Stimulated activated CD4-positive, alpha-beta T cell treated with anti-CD3 and anti-CD28 coated beads, TNF-alpha, amount 100 ng/mL, for 4 hours (primary cell): Measurements from ENCODE around the gene RING1.

Experiments used
- DNase-seq, 3 experiments: peaks; one replicate each; pipeline ENCODE4 v3.0.0-alpha.2; 2020; ENCODE audit warnings: low read depth in 3 of 3

RING1 gene

GRCh38 chr6:33208091-33208967 lies at the start of gene RING1:
RING1 (plus strand) TSS chr6:33208500; CDS start chr6:33208823, 323 bp downstream.
- DNase-seq: peak; percentile 81 to 83 (median 82)

GRCh38 chr6:33160096-33160495 lies 48.2 kb upstream of the RING1 start:
- no peak for DNase-seq

- no peak for DNase-seq
Observed at GRCh38 chr6:33160728-33161344, 47.5 kb upstream of the RING1 start.

GRCh38 chr6:33161354-33162331 lies 46.7 kb upstream of the RING1 start:
- DNase-seq: peak; percentile 72 to 76 (median 73)

GRCh38 chr6:33163540-33163939 lies 44.8 kb upstream of the RING1 start:
- no peak for DNase-seq

- no peak for DNase-seq
Observed at GRCh38 chr6:33164176-33164575, 44.1 kb upstream of the RING1 start.

- DNase-seq: no peak
Observed at GRCh38 chr6:33164665-33165373, 43.5 kb upstream of the RING1 start.

GRCh38 chr6:33165581-33166258 lies 42.6 kb upstream of the RING1 start:
- no peak for DNase-seq

GRCh38 chr6:33166363-33166762 lies 41.9 kb upstream of the RING1 start:
- DNase-seq: no peak

GRCh38 chr6:33166811-33167210 lies 41.5 kb upstream of the RING1 start:
- no peak for DNase-seq

GRCh38 chr6:33167374-33168283 lies 40.7 kb upstream of the RING1 start:
- DNase-seq: no peak

GRCh38 chr6:33168284-33168601 lies 40.1 kb upstream of the RING1 start:
- no peak for DNase-seq

- DNase-seq: no peak
Observed at GRCh38 chr6:33168639-33169038, 39.7 kb upstream of the RING1 start.

- no peak for DNase-seq
Observed at GRCh38 chr6:33169291-33170175, 38.8 kb upstream of the RING1 start.

- no peak for DNase-seq
Observed at GRCh38 chr6:33170176-33171015, 37.9 kb upstream of the RING1 start.

GRCh38 chr6:33171016-33171879 lies 37.1 kb upstream of the RING1 start:
- DNase-seq: no peak
